GM18951 (cell line): ENCODE results near the gene CEACAM18.
"Not testable (repeated sequence)": the region's sequence is repeated elsewhere in the genome, so short reads cannot be mapped to it uniquely, and the experiment has no call there.

ENCODE experiments used
- POLR2A ChIP-seq: IDR thresholded peaks from 4 replicates; pipeline ENCODE4 v1.6.1; 2011; ENCODE audit warnings: mild to moderate bottlenecking; ENCODE audit not compliant: insufficient read length, insufficient read depth; ENCODE audit errors: extremely low read depth
- in situ Hi-C: fragments of 300-500 bp; cut with MboI; formaldehyde crosslinking; loops from one replicate; pipeline ENCODE4 v1.12.0; 2022; ENCODE audit warnings: low sequenced_read_pairs, mixed read lengths, inconsistent platforms; ENCODE audit not compliant: unreplicated experiment

Gene CEACAM18

DNA sequence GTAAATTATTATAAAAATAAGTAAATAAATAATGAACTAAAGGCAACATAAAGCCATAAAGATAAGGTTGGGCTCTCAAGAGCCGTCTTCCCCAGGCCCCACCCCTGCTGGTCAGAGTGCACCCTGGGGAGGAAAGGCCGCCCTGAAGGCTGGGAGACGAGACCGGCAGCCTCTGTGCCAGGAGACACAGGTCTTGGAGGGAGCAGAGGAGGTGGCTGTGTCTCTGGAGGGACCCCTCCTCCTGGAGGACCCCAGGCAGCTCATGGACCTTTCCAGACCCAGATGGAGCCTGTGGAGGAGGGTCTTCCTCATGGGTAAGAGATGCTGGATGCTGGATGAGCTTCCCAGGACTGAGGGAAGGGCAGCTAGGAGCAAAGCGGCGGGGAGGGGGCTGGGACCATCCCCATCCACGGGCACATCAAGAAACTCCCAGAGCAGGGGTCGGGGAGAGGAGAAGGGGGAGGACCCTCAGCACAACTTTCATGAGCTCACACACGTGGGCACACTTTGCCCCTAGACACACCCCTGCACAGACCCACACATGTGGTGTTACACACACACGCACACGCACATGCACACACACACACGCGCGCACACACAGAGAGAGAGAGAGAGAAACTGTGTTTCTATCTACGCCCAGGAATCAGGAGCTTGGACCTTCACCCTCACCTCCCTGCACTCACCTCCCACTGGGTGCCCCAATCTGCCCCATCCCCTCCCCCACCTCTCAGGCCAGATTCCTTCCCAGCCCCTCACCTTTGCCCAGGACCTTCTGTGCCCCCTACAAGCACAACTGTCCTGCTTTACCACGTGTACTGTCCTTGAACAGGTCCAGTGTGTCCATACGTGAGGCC, at the start of gene CEACAM18:
Gene CEACAM18, plus strand, starts transcription at position 159 of the 854 bp plus-strand sequence.
- TF ChIP-seq POLR2A: no peak
- in situ Hi-C loops: no loop called here

DNA sequence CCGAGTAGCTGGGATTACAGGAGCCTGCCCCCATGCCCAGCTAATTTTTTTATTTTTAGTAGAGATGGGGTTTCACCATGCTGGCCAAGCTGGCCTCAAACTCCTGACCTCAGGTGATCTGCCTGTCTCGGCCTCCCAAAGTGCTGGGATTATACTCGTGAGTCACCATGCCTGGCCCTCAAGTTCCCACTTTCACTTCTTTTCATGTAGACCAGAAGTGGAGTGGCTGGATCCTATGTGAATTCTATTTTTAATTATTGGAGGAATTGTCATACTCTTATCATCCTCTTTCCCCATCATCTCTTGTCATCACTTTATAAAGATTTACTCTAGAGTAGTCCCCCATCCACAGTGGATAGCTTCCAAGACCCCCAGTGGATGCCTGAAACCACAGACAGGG, 48.1 kb upstream of the CEACAM18 start:
- no peak for TF ChIP-seq POLR2A
- in situ Hi-C loops: no loop called here

DNA sequence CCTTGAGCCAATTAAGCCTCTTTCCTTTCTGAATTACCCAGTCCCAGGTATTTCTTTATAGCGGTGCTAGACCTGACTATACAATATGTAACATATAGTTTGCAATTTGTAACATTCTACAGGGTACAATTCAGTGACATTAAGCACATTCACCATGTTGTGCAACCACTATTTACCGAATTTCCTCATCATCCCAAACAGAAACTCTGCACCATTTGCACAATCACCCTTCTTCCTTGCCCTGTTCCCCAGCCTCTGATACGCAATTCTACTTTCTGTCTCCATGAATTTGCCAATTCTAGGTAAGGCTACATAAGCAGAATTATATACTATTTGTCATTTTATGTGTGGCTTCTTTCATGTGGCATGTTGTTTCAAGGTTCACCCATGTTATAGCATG, 47.2 kb upstream of the CEACAM18 start:
- TF ChIP-seq POLR2A: no peak
- in situ Hi-C loops: no loop called here

DNA sequence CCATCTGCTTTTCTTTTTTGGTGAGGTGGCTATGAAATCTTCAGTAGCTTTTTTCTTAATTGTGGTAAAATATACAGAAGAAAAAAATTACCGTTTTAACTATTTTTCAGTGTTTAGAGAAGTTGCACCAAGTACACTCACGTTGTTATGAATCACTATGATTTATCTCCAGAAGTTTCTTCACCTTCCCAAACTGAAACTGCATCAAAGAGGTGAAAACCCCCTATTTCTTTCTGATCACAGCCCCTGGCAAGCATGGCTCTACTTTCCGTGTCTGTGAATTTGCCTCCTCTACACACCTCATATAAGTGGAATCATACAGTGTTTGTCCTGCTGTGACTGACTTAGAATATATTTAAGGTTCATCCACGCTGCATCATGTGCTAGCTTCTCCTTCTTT, 45.3 kb upstream of the CEACAM18 start:
- TF ChIP-seq POLR2A: no peak
- in situ Hi-C loops: no loop called here

DNA sequence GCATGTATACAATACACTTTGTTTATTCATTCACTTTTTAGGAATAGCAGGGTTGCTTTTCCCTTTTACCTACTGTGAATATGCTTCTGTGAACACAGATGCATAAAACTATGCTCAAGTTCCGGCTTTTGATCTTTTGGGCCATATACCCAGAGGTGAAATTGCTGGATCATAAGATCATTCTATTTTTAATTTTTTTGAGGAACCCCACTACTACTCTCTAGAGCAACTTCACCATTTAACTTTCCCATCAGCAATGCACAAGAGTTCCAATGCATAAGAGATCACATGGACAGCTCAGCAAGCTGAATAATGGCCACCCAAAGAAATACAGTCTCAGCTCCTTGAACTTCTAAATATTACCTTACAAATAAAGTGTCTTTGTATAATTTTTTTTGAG, 43.9 kb upstream of the CEACAM18 start:
- in situ Hi-C loops: no loop called here
- TF ChIP-seq POLR2A: no peak

DNA sequence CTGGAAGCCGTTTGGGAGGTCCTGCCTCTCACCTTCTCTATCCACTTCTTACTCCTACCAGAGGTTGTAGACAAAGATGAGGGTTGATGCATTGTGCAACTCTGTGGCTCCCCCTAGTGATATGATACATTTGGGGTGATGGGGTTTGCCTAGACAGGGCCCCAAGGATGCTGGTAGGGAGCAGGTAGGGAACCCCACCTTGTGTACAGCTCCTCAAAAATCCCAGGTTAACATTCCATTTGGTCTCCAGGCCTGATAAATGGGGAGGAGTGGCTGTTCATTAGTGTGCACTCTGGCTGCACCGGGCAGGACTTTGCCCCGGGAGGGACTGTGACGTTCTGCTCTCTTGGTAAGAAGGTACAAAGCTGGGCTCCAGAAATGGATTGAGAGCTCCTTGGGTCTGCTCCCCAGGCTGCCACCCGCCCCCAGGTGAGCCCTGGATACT, 39.3 kb upstream of the CEACAM18 start:
- in situ Hi-C loops: no loop called here
- TF ChIP-seq POLR2A: no peak

DNA sequence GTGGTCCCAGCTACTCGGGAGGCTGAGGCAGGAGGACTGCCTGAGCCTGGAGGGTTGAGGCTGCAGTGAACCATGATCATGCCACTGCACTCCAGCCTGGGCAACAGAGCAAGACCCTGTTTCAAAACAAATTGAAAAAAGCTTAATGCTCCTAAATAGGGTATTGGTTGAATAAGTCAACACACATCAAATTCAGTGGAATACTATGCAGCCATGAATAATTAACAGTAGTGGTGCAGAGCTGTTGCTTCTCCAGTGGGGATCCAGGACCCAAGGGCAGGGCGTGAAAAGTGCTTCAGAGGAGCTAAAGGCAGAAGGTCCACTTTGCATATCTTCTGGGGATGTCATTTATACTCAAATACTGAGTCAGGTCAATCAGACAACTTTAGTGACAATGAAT, 38.3 kb upstream of the CEACAM18 start:
- in situ Hi-C loops: no loop called here

DNA sequence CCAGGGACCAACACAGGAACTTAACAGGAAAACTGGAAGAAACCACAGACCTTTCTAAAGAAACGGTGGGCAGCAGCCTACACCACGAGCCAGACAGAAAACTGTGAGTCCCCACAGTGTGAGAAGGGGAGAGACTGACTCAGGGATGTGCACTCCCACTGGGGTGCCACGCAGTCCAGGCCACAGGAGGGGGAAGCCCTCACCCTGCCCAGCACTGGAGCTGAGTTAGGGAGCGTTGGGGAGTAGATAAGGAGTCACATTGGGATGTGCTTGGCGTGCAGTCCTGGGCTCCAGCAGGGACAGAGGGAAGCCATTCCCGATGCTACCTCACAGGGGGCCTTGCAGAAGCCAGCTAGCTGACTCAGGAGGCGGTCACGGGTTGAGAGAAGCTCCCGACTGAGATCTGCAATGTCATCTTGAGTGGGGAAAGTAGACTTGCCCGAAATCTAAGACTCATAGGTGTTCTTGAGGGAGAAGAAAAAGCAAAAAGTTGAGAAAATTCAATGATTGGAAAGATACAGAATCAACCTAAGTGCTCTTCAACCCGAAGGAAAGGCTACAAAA, 37.4 kb upstream of the CEACAM18 start:
- no peak for TF ChIP-seq POLR2A
- in situ Hi-C loops: no loop called here

More for the DNA sequence above, 38.3 kb upstream of the CEACAM18 start:
- no peak for TF ChIP-seq POLR2A

DNA sequence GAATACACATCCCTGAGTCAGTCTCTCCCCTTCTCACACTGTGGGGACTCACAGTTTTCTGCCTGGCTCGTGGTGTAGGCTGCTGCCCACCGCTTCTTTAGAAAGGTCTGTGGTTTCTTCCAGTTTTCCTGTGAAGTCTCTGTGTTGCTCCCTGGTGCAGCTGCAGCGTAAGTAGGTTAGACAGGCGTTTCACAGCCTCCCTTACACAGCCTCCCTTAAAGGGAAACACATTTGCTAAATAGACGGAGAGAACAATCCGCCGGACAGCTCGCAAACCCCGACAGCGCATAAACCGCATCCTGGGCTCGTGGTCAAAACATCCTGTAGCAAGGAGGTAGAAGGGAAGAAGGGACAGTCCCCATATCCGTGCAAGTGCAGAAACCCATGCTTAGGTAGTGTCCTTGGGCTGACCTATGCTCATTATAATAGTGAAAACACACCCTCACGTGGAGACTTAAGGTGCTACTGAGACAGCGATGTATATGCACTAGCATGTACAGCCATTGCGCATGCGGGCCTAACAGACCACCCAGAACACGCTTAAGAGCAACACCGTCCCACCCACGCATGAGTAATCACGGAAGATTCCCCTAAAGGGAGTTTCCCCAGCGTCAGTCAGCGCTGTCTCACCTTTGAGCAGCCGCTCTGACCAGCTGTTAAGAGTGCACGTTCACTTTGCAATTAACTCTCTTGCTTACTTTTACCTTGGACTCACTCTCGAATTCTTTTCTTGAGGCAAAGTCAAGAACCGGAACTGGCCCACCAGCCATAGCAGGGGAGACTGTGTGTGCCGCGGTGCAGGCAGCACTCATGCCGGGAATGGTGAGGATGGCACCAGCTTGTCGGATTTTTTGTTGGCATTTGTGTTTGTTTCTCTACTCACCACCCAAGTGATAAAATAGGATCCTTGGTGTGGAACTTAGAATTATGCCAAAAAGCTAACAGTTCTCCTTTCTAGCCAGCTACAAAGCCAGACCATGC, 36.6 kb upstream of the CEACAM18 start:
- in situ Hi-C loops: no loop called here
- no peak for TF ChIP-seq POLR2A

DNA sequence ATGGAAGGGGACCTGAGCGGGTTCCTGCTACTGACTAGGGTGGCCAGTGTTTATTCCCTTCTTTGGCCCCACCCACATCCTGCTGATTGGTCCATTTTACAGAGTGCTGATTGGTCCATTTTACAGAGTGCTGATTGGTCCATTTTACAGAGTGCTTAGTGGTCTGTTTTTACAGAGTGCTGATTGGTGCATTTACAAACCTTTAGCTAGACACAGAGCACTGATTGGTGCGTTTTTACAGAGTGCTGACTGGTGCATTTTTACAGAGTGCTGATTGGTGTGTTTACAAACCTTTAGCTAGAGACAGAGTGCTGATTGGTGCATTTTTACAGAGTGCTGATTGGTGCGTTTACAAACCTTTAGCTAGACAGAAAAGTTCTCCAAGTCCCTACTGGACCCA, 30.8 kb upstream of the CEACAM18 start:
- in situ Hi-C loops: not testable (repeated sequence)

DNA sequence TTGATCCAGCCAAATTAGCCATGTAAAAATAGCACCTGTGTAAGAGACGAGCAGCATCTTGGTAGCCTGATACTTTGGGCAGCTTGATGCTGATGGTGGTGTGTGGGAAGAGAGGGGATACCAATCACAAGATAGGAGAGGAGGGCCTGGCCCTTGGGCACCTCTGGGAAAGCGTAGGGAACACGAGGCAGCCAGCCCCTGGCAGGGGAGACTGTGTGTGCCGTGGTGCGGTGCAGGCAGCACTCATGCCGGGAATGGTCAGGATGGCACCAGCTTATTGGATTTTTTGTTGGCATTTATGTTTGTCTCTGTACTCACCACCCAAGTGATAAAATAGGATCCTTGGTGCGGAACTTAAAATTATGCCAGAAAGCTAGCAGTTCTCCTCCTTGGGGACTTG, 30.3 kb upstream of the CEACAM18 start:
- in situ Hi-C loops: no loop called here

DNA sequence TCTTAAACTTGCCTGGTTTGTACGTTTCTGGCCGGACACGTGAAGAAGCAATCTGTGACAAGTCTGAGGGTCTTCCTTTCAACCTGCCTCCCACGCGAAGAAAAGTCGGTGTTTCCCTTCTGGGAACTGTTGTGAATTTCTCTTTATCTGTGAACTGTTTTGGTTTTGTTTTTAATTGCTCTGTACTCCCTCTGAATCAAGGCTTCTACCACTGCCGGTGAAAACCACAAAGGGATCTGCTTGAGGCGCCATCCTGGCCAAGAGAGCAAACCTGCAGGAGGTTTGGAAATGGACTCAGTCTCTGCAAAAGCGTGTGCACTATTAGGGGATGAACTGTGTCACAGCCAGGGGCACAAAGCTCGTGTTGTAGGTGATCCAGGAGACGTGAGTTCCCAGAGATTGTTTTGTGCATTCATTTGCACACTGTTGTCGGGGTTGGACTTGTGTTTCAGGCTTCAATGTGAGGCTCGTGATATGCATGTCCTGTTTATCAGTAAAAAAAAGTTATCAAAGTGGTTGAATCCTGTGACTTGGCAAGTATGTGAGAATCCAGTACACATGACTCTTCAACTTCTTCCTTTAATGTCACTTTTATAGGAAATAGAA, 29.8 kb upstream of the CEACAM18 start:
- in situ Hi-C loops: no loop called here
- no peak for TF ChIP-seq POLR2A

More for the DNA sequence above, 30.3 kb upstream of the CEACAM18 start:
- TF ChIP-seq POLR2A: no peak
